Pancreas (tissue), 10 donors: Measurements from ENCODE around the gene SPTBN2. TPM values are rescaled to one million over a fixed set of nuclear protein-coding genes. Genes with fewer than 3 reads are reported as not detected.
A peak's percentile ranks its signal among the peaks of the same experiment; 100 is the strongest.
"Not testable (repeated sequence)": the region's sequence is repeated elsewhere in the genome, so short reads cannot be mapped to it uniquely, and the experiment has no call there.

Experiments used
- ATAC-seq, 4 donors: fragments of 200-7000 bp; cut with Tn5 transposase; one replicate each; pipeline versions ENCODE4 v1.8.0 to v1.9.1; 2020; ENCODE audit warnings: mild to moderate bottlenecking in 4 of 4, moderate library complexity in 4 of 4
- DNase-seq, 6 donors: peaks; one replicate each; pipeline ENCODE4 v3.0.0-alpha.2; 2020
- FAIRE-seq: peaks from 2 replicates; lab custom pipeline; 2012; peaks lifted over from hg19 to GRCh38; lab: Jason Lieb, UNC
- H3K27ac ChIP-seq, 4 donors: fragments of 200-600 bp; sonication (generic); 1 replicate in 3 of 4; 2 replicates in 1 of 4; pipeline versions ENCODE4 v1.5.0 to v1.8.0; 2020
- H3K27me3 ChIP-seq, 4 donors: fragments of 200-600 bp; one replicate each; pipeline ENCODE4 v1.8.0; 2021
- H3K36me3 ChIP-seq, 3 donors: fragments of 200-600 bp; sonication (generic) in 1 of 3; one replicate each; pipeline versions ENCODE4 v1.5.0 to v1.8.0; 2020 to 2021
- H3K4me1 ChIP-seq, 3 donors: fragments of 200-600 bp; one replicate each; pipeline ENCODE4 v1.8.0; 2021
- H3K4me3 ChIP-seq, 4 donors: fragments of 200-600 bp; sonication (generic) in 2 of 4; one replicate each; pipeline versions ENCODE4 v1.5.0 to v1.8.0; 2020 to 2021
- H3K9me3 ChIP-seq, 4 donors: fragments of 200-600 bp; one replicate each; pipeline ENCODE4 v1.8.0; 2021
- WGBS, 2 donors: extraction: QIAGEN DNeasy Blood & Tissue Kit; methylation state at CpG; one replicate each; pipeline ENCODE4 v1.1.7; 2013; 5-methylcytosine and 5-hydroxymethylcytosine counted together
- intact Hi-C, 3 donors: fragments of 100-400 bp; cut with DNase I; formaldehyde crosslinking; loops; one replicate each; pipeline versions ENCODE4 v1.11.1 to v1.14.2; 2022
- polyA plus RNA-seq, 2 donors: library from polyadenylated mRNA; stranded (reverse); fragments of 200-250 nt; gene quantifications; one replicate each; pipeline ENCODE4 v1.2.3, GENCODE V29; 2013
- total RNA-seq, 6 donors: library from RNA; stranded (reverse); fragmentation: NEBNext Ultra II Directional in 4 of 6; extraction: Animal tissue kit (Norgen Biotek cat#: 25700) in 4 of 6; gene quantifications; one replicate each; pipeline versions ENCODE4 v1.2.1 to v1.2.4, GENCODE V29; 2021 to 2023
- TF ChIP-seq, protein P1 (sequence below), 4 donors: fragments of 200-600 bp; sonication (generic) in 3 of 4; IDR thresholded peaks; one replicate each; pipeline versions ENCODE4 v1.5.0 to v1.8.0; 2021; ENCODE audit warnings: antibody characterized with exemption in 4 of 4
- donor health status: healthy with polysubstance abuse.
- donor health status: DM: no; HTN: no; CAD: no; lungs with moderate emphysema.
- donor health status: DM: no; HTN: no; CAD: no.
- donor health status: control.
- donor health status: control.
- donor health status: Bipolar disorder and iron deficiency.
- donor health status: DM: yes; HTN: yes; CAD: no.
- donor health status: DM: no; HTN: no; CAD: no.
- donor health status: DM: no; HTN: no; CAD: no.
- donor health status: DM: yes; HTN: yes; CAD: no.

SPTBN2 gene
- total and polyA plus RNA-seq, 8 donors: 17.8 to 59.8 (median 38.7) TPM

DNA sequence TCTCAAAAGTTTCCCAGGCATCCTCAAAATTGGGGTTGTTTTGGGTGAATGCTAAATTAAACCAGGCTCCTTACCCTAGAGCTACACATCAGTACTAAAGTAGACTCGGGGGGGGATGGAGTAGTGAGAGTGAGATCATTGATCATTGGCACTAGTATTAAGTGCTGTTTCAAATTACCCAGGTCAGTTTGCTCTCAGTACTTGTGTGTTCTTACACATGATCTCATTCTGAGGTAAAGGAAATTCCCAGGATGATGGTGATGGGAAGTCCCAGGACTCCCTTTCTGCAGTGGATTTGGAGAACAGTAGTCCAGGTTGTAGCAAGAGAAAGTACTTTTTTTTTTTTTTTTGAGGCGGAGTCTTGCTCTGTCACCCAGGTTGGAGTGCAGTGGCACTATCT is 78.0 kb downstream of the SPTBN2 start:
- DNase-seq (no peak), ATAC-seq (peak in 3 of 4 donors; percentile 24 to 72 (median 37)), FAIRE-seq (no peak)
- intact Hi-C loops: no loop called here
- H3K4me3 ChIP-seq: no peak overlapping the region
- H3K27me3 ChIP-seq: no peaks in the 10 kb centered on the region
- peaks cover under 1 to 20% (median 4%) of the 10 kb centered on the region in 3 donors for H3K36me3 ChIP-seq
- no peak overlapping the region for H3K27ac ChIP-seq
- H3K9me3 ChIP-seq: no peaks in the 10 kb centered on the region
- 92 to 98% methylated on average over 2 of the region's 2 CpGs for WGBS, 2 donors
- H3K4me1 ChIP-seq: no peaks in the 10 kb centered on the region
- TF ChIP-seq, protein P1, sequence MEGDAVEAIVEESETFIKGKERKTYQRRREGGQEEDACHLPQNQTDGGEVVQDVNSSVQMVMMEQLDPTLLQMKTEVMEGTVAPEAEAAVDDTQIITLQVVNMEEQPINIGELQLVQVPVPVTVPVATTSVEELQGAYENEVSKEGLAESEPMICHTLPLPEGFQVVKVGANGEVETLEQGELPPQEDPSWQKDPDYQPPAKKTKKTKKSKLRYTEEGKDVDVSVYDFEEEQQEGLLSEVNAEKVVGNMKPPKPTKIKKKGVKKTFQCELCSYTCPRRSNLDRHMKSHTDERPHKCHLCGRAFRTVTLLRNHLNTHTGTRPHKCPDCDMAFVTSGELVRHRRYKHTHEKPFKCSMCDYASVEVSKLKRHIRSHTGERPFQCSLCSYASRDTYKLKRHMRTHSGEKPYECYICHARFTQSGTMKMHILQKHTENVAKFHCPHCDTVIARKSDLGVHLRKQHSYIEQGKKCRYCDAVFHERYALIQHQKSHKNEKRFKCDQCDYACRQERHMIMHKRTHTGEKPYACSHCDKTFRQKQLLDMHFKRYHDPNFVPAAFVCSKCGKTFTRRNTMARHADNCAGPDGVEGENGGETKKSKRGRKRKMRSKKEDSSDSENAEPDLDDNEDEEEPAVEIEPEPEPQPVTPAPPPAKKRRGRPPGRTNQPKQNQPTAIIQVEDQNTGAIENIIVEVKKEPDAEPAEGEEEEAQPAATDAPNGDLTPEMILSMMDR (IDR thresholded peaks at IDR 0.05): no peak

DNA sequence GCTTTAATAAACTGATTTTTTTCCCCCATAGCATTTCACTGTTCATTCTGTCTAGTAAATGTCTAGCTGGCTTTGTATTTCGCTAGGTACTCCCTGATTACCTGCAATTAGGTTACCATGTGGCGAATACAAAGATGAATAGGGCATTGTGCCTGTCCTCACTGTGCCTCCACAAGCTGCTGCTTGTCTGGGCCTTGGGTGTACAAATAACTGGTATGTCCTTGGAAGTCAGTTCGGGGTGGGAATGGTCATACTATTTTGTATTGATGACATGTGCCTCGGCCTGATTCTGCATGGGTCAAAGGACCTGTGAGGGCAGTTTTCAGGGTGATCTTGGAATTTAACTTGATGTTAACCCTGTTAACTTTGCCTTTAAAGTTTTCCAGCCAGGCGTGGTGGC is 79.1 kb downstream of the SPTBN2 start:
- DNase-seq (no peak), ATAC-seq (no peak), FAIRE-seq (no peak)
- Histone ChIP-seq H3K27ac (no peak overlapping the region), H3K36me3 (peaks cover 4 to 25% (median 10%) of the 10 kb centered on the region in 3 donors), H3K9me3 (no peaks in the 10 kb centered on the region), H3K27me3 (no peaks in the 10 kb centered on the region), H3K4me3 (no peak overlapping the region), H3K4me1 (peaks cover 5 to 7% (median 5%) of the 10 kb centered on the region in 3 donors)
- TF ChIP-seq, protein P1 (IDR thresholded peaks at IDR 0.05): no peak
- WGBS, 2 donors: 89 to 96% methylated on average over 5 of the region's 5 CpGs
- intact Hi-C loops: no loop called here

DNA sequence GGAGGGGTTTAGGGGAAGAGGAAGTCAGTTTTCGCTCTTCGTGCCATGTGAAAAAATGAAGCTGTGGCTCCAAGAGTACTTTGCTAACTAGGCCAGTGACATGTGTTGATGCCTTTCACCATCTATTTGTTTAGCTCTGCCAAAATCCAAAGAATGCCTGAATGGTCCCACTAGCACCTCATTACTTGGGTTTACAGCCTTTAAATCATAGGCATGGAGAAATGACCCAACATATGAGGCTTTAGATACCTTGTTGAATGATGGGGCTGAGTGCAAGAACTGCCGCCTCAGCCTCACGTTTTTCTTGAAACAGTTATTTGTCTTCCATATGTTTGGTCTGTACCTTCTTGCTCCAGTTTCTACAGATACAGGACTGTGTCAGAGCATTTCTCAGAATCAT is 82.2 kb downstream of the SPTBN2 start:
- Histone ChIP-seq H3K27me3 (no peaks in the 10 kb centered on the region), H3K4me1 (peaks cover 23 to 36% (median 28%) of the 10 kb centered on the region in 3 donors), H3K27ac (no peak overlapping the region), H3K9me3 (no peaks in the 10 kb centered on the region), H3K4me3 (no peak overlapping the region), H3K36me3 (peaks cover 4 to 47% (median 22%) of the 10 kb centered on the region in 3 donors)
- WGBS, 2 donors: 81 to 82% methylated on average over 4 of the region's 4 CpGs
- no peak for DNase-seq
- intact Hi-C loops: no loop called here
- no peak for ATAC-seq
- no peak for FAIRE-seq
- TF ChIP-seq, protein P1 (IDR thresholded peaks at IDR 0.05): no peak

DNA sequence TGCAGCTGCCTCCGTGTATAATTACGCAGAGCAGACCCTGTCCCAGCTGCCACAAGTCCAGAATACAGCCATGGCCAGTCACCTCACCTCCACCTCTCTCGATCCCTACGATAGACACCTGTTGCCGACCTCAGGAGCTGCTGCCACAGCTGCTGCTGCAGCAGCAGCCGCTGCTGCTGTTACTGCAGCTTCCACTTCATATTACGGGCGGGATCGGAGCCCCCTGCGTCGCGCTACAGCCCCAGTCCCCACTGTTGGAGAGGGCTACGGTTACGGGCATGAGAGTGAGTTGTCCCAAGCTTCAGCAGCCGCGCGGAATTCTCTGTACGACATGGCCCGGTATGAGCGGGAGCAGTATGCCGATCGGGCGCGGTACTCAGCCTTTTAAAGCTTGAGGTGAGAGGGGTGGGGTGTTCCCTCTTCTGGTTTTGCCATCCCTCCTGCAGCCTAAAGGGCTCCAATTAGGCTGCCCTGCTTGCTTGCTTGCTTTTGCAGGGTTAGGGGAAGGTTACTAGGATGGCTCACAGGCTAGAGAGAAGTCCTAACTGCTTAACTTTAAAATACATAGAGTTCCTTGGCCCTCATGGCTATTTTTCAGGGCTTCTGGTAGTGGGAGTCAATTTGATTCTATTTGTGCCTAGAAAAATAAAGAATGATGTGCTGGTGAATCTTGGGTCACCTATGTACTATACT is 85.1 kb downstream of the SPTBN2 start:
- 60 to 73% methylated on average over 24 of the region's 24 CpGs for WGBS, 2 donors
- intact Hi-C loops: no loop called here
- no peak for DNase-seq
- Histone ChIP-seq H3K27ac (no peak overlapping the region), H3K4me3 (peak overlapping the region in 1 of 4 donors; percentile 23), H3K9me3 (no peaks in the 10 kb centered on the region), H3K4me1 (peaks cover 44 to 56% (median 45%) of the 10 kb centered on the region in 3 donors), H3K27me3 (no peaks in the 10 kb centered on the region), H3K36me3 (peaks cover 7 to 43% (median 24%) of the 10 kb centered on the region in 3 donors)
- no peak for ATAC-seq
- TF ChIP-seq, protein P1 (IDR thresholded peaks at IDR 0.05): no peak
- FAIRE-seq: no peak

DNA sequence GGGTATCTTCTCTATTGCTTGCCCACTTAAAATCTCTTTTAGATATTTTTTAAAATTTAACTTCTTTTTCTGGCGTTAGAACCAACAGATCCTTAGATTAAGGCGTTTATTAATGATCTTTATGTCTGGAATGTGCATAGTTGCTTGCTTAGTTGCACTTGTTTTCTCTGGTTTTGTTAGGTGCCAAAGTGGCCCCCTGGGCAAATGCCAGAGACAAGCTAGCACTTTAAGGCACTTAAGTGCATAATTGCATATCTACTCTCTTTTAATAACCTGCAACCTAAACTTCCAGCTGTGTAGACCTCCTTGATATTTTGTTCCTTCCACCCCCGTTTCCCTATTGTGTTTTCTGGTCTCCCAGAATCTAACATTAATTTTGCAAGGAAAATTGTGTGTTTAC is 87.2 kb downstream of the SPTBN2 start:
- DNase-seq (no peak), FAIRE-seq (no peak), ATAC-seq (no peak)
- intact Hi-C loops: no loop called here
- TF ChIP-seq, protein P1 (IDR thresholded peaks at IDR 0.05): no peak
- Histone ChIP-seq H3K27ac (no peak overlapping the region), H3K4me3 (peak overlapping the region in 2 of 4 donors; percentile 24 to 77), H3K36me3 (peaks cover 7 to 28% (median 24%) of the 10 kb centered on the region in 3 donors), H3K27me3 (no peaks in the 10 kb centered on the region), H3K9me3 (no peaks in the 10 kb centered on the region), H3K4me1 (peaks cover 44 to 62% (median 45%) of the 10 kb centered on the region in 3 donors)
- 8 to 12% methylated on average over 3 of the region's 3 CpGs for WGBS, 2 donors

DNA sequence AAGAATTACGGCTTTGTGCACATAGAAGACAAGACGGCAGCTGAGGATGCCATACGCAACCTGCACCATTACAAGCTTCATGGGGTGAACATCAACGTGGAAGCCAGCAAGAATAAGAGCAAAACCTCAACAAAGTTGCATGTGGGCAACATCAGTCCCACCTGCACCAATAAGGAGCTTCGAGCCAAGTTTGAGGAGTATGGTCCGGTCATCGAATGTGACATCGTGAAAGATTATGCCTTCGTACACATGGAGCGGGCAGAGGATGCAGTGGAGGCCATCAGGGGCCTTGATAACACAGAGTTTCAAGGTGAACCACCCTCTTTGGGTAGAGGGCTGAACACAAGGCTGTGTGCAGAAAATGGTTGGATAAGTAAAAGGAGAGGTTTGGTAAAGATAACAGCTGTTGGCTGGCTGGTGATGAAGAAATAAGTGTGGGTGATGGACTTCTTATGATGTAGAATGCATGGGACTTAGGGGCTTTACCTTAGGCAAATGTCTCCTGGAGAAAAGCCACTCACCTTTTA is 89.1 kb downstream of the SPTBN2 start:
- ATAC-seq, intact Hi-C loops, H3K27ac ChIP-seq, H3K9me3 ChIP-seq, FAIRE-seq, DNase-seq, H3K27me3 ChIP-seq: not testable (repeated sequence)
- WGBS, 2 donors: 25 to 39% methylated on average over 8 to 9 of the region's 10 CpGs
- Histone ChIP-seq H3K4me3 (peak overlapping the region in 2 of 4 donors; percentile 72 to 77), H3K36me3 (peaks cover 4 to 22% (median 13%) of the 10 kb centered on the region in 3 donors), H3K4me1 (peaks cover 36 to 57% (median 40%) of the 10 kb centered on the region in 3 donors)
